Stomach (tissue), 4 donors: Measurements from ENCODE around the gene EVI5L.

Experiments
- CTCF ChIP-seq, 7 experiments: fragments of 450-650 bp in 4 of 7; fragments of 200-600 bp in 3 of 7; sonication (generic) in 3 of 7; IDR thresholded peaks; one replicate each; pipeline ENCODE4 v1.5.1; 2016 to 2019; ENCODE audit warnings: antibody characterized with exemption in 7 of 7, control low read depth in 2 of 7, mild to moderate bottlenecking in 1 of 7
- POLR2A ChIP-seq, 4 donors: fragments of 450-650 bp; IDR thresholded peaks; one replicate each; pipeline ENCODE4 v1.6.1; 2016; ENCODE audit warnings: antibody characterized with exemption in 4 of 4, control low read depth in 2 of 4, mild to moderate bottlenecking in 1 of 4, moderate library complexity in 1 of 4
- POLR2AphosphoS5 ChIP-seq, 3 donors: sonication (generic); formaldehyde crosslinking; IDR thresholded peaks; one replicate each; pipeline ENCODE4 v1.6.1; 2016; ENCODE audit warnings: antibody characterized with exemption in 3 of 3

GRCh38 chr19:7900401-7900870, 70.4 kb downstream of the EVI5L start:
- no peak for TF ChIP-seq CTCF (IDR thresholded peaks at IDR 0.05)
- no peak for TF ChIP-seq POLR2A (IDR thresholded peaks at IDR 0.05)
- TF ChIP-seq POLR2AphosphoS5 (IDR thresholded peaks at IDR 0.05): no peak
